Right lobe of liver (tissue), 6 donors: Measurements from ENCODE around the gene CDC73. TPM values are rescaled to one million over a fixed set of nuclear protein-coding genes. Genes with fewer than 3 reads are reported as not detected.

Experiments used
- ATAC-seq, 4 donors: fragments of 200-7000 bp; cut with Tn5 transposase; one replicate each; pipeline ENCODE4 v1.9.1; 2020; ENCODE audit warnings: mild to moderate bottlenecking in 4 of 4, moderate library complexity in 4 of 4
- DNase-seq, 3 donors: peaks; one replicate each; pipeline ENCODE4 v3.0.0-alpha.2; 2020
- H3K27ac ChIP-seq, 3 donors: fragments of 200-600 bp; one replicate each; pipeline ENCODE4 v1.8.0; 2022
- H3K27me3 ChIP-seq, 2 donors: fragments of 200-600 bp; one replicate each; pipeline ENCODE4 v1.8.0; 2022
- H3K36me3 ChIP-seq, 4 donors: fragments of 200-600 bp; sonication (generic) in 1 of 4; one replicate each; pipeline versions ENCODE4 v1.5.1 to v1.8.0; 2017 to 2022; ENCODE audit warnings: control low read depth in 1 of 4
- H3K4me1 ChIP-seq, 4 donors: fragments of 200-600 bp; sonication (generic) in 1 of 4; one replicate each; pipeline versions ENCODE4 v1.5.1 to v1.8.0; 2017 to 2022; ENCODE audit warnings: control low read depth in 1 of 4
- H3K4me3 ChIP-seq, 3 donors: fragments of 200-600 bp; one replicate each; pipeline ENCODE4 v1.8.0; 2022
- H3K9me3 ChIP-seq, 4 donors: fragments of 200-600 bp; sonication (generic) in 1 of 4; one replicate each; pipeline versions ENCODE4 v1.5.1 to v1.8.0; 2017 to 2022; ENCODE audit warnings: control low read depth in 1 of 4
- POLR2A ChIP-seq: fragments of 450-650 bp; IDR thresholded peaks from one replicate; pipeline ENCODE4 v1.6.1; 2017; ENCODE audit warnings: antibody characterized with exemption, mild to moderate bottlenecking
- WGBS: methylation state at CpG from one replicate; pipeline ENCODE4 v1.1.6; 2018; ENCODE audit warnings: low coverage, low lambda C conversion rate; ENCODE audit not compliant: insufficient coverage; ENCODE audit errors: missing lambda C conversion rate; 5-methylcytosine and 5-hydroxymethylcytosine counted together
- intact Hi-C, 2 donors: fragments of 100-400 bp; cut with DNase I; formaldehyde crosslinking; loops; one replicate each; pipeline versions ENCODE4 v1.11.2 to v1.14.1; 2022
- total RNA-seq, 6 experiments: library from RNA; depleted of rRNA in 2 of 6; stranded (reverse); fragments of >200 nt in 2 of 6; fragmentation: NEBNext Ultra II Directional in 3 of 6; extraction: Animal tissue kit (Norgen Biotek cat#: 25700) in 3 of 6; gene quantifications; one replicate each; pipeline versions ENCODE4 v1.1.0 to v1.2.4, GENCODE V29; 2016 to 2023
- TF ChIP-seq, protein P1 (sequence below), 4 donors: fragments of 200-600 bp in 3 of 4; fragments of 450-650 bp in 1 of 4; IDR thresholded peaks; one replicate each; pipeline versions ENCODE4 v1.5.1 to v1.8.0; 2016 to 2022; ENCODE audit warnings: antibody characterized with exemption in 4 of 4, mild to moderate bottlenecking in 2 of 4
- donor health status: DM: no; HTN: yes; CAD: no.
- donor health status: DM: no; HTN: no; CAD: no.
- donor health status: DM: no; HTN: no; CAD: no.
- donor health status: DM: no; HTN: yes; CAD: no.
- donor health status: DM: no; HTN: yes; CAD: no.

Gene CDC73
- total RNA-seq, 6 experiments from 2014 or later = 11.1 to 23.8 (median 18.3) TPM

DNA sequence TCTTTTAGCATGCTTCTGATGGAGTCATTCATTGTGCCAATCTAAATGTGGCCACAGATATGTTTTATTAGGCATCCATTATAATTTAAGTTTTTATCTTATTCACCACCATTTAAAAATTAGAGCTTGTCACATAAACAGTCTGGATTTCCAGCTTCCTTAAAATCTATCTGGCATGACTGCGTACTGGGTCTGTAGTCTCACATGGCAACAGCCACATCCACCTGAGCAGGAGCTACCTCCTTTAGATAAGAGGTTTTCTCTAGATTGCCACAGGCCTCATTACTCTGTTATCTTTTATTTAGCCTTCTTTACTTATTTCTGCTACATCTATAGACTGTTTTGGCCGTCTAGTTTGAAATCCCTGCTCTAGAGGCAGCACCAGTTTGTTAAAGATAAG, 35.5 kb downstream of the CDC73 start:
- Histone ChIP-seq H3K4me1 (no peaks in the 10 kb centered on the region), H3K27ac (no peak overlapping the region), H3K36me3 (peaks cover 0 to 21% (median 0%) of the 10 kb centered on the region in 4 donors), H3K4me3 (no peak overlapping the region), H3K9me3 (no peaks in the 10 kb centered on the region), H3K27me3 (no peaks in the 10 kb centered on the region)
- WGBS = 69% methylated on average over 2 of the region's 2 CpGs
- intact Hi-C loops = no loop called here
- DNase-seq = no peak
- no peak for ATAC-seq
- TF ChIP-seq POLR2A = no peak
- TF ChIP-seq, protein P1, sequence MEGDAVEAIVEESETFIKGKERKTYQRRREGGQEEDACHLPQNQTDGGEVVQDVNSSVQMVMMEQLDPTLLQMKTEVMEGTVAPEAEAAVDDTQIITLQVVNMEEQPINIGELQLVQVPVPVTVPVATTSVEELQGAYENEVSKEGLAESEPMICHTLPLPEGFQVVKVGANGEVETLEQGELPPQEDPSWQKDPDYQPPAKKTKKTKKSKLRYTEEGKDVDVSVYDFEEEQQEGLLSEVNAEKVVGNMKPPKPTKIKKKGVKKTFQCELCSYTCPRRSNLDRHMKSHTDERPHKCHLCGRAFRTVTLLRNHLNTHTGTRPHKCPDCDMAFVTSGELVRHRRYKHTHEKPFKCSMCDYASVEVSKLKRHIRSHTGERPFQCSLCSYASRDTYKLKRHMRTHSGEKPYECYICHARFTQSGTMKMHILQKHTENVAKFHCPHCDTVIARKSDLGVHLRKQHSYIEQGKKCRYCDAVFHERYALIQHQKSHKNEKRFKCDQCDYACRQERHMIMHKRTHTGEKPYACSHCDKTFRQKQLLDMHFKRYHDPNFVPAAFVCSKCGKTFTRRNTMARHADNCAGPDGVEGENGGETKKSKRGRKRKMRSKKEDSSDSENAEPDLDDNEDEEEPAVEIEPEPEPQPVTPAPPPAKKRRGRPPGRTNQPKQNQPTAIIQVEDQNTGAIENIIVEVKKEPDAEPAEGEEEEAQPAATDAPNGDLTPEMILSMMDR (IDR thresholded peaks at IDR 0.05) = no peak

DNA sequence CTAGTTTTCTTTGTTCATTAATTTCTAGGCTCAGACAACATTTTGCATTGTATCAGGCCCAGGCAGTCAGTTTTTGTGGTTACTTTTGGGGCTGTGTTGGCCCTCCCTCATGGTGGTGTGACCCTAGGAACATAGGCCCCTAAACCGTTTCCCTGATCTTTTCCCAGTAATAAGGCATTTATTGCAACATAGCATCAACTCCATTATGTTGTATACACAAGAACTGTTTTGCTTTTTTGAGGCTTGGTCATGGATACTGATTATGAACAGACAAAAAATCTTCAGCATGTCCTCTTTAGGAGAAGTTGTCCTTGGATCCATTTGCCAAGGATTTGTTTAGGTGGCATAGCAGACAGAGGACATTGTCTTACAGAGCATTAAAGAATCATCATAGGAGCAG, 54.3 kb downstream of the CDC73 start:
- WGBS = 36% methylated on average over 1 of the region's 1 CpG
- H3K36me3 ChIP-seq = no peaks in the 10 kb centered on the region
- no peak for DNase-seq
- TF ChIP-seq POLR2A = no peak
- TF ChIP-seq, protein P1 (IDR thresholded peaks at IDR 0.05) = no peak
- intact Hi-C loops = no loop called here
- H3K4me1 ChIP-seq = no peaks in the 10 kb centered on the region
- no peak overlapping the region for H3K27ac ChIP-seq
- no peak for ATAC-seq
- H3K9me3 ChIP-seq = no peaks in the 10 kb centered on the region
- H3K4me3 ChIP-seq = no peak overlapping the region
- no peaks in the 10 kb centered on the region for H3K27me3 ChIP-seq

DNA sequence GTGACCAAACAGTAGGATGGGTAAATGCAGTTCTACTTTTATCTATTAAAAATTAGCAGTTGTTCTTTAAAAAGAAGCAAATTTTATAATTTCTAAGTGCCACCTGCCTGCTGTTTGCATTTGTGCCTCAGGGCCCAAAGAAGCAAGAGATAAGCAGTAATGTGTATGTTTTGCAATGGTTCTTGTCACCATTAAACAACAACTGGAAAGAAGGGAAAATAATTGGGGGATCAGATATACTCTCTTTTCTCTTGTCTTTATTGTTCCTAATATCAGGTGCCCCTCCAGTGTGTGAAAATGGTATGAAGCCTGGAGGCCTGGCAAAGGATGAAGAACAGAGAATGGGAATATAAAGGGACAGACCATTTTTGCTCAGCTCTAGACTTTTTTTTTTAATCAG, 55.0 kb downstream of the CDC73 start:
- H3K4me1 ChIP-seq = no peaks in the 10 kb centered on the region
- no peaks in the 10 kb centered on the region for H3K36me3 ChIP-seq
- no peak for ATAC-seq
- intact Hi-C loops = no loop called here
- no peaks in the 10 kb centered on the region for H3K9me3 ChIP-seq
- no peaks in the 10 kb centered on the region for H3K27me3 ChIP-seq
- H3K27ac ChIP-seq = no peak overlapping the region
- no peak overlapping the region for H3K4me3 ChIP-seq
- TF ChIP-seq POLR2A = no peak
- TF ChIP-seq, protein P1 (IDR thresholded peaks at IDR 0.05) = no peak
- no peak for DNase-seq

DNA sequence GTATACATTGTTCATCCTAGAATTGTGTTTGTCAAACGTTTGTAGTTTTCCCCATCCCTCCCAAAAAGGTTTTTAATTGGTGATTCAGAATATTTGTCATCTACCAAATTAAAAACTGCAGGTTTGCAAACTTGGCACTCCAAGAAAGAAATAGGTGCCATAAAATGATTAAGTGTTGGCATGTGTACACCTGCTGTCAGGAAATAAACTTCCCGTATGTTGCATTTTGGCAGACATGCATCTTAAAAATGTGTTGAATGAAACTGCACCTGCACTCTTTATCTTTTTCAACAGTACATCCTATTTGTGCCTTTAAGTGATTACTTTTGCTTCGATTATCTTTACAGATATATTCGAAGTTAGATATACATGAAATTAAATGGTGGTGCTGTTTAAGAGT, 57.3 kb downstream of the CDC73 start:
- DNase-seq (no peak), ATAC-seq (no peak)
- TF ChIP-seq POLR2A = no peak
- TF ChIP-seq, protein P1 (IDR thresholded peaks at IDR 0.05) = no peak
- Histone ChIP-seq H3K4me1 (peaks cover 0 to 6% (median 0%) of the 10 kb centered on the region in 4 donors), H3K4me3 (no peak overlapping the region), H3K9me3 (no peaks in the 10 kb centered on the region), H3K27ac (no peak overlapping the region), H3K36me3 (no peaks in the 10 kb centered on the region), H3K27me3 (no peaks in the 10 kb centered on the region)
- 59% methylated on average over 4 of the region's 4 CpGs for WGBS
- intact Hi-C loops = no loop called here

DNA sequence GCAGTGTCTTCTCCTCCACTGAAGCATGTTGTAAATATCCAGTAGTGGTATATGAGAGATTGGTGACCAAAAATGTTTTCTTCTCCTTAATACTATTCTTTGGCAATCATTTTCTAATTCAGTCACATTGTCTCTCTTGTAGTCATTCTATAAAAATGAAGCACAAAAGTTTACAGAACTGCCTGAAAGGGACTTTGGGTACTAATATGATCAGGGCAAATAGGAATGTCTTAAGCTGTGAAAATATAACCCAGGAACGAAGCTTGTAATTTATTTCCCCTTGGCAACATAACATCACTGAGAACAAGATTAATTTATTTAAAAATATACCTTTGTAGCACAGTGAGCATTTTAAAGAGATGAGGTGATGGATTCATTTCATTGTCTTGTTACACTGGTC, 59.7 kb downstream of the CDC73 start:
- no peaks in the 10 kb centered on the region for H3K9me3 ChIP-seq
- H3K4me1 ChIP-seq = peaks cover 0 to 6% (median 2%) of the 10 kb centered on the region in 4 donors
- WGBS = 47% methylated on average over 1 of the region's 1 CpG
- H3K27me3 ChIP-seq = no peaks in the 10 kb centered on the region
- intact Hi-C loops = no loop called here
- DNase-seq = no peak
- no peak for ATAC-seq
- no peak overlapping the region for H3K27ac ChIP-seq
- no peaks in the 10 kb centered on the region for H3K36me3 ChIP-seq
- H3K4me3 ChIP-seq = no peak overlapping the region
- TF ChIP-seq, protein P1 (IDR thresholded peaks at IDR 0.05) = no peak
- no peak for TF ChIP-seq POLR2A
